HG02840 (cell line): ENCODE data around the gene PLEKHH2.
"Not testable (repeated sequence)": the region's sequence is repeated elsewhere in the genome, so short reads cannot be mapped to it uniquely, and the experiment has no call there.

Source experiments
- ATAC-seq: cut with Tn5 transposase; IDR thresholded peaks from one replicate; pipeline ENCODE4 v1.9.1; 2021; ENCODE audit warnings: mild to moderate bottlenecking, moderate library complexity, moderate number of reproducible peaks; ENCODE audit not compliant: unreplicated experiment, low FRiP score

Gene PLEKHH2

DNA sequence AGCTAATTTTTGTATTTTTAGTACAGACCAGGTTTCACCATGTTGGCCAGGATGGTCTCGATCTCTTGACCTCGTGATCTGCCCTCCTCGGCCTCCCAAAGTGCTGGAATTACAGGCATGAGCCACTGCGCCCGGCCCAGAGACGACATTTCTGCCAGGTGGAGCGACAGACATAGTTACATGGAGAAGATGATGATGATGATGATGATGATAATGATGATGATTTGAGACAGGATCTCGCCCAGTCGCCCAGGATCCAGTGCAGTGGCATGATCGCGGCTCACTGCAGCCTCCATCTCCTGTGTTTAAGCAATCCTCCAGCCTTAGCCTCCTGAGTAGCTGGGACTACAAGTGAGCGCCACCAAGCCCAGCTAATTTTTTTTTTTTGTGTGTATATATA, 907 bp upstream of the PLEKHH2 start:
- ATAC-seq, result not testable (repeated sequence)

- ATAC-seq, result peak; percentile 7
These were observed 439 bp upstream of the PLEKHH2 start for GRCh38 chr2:43636621-43637020.

DNA sequence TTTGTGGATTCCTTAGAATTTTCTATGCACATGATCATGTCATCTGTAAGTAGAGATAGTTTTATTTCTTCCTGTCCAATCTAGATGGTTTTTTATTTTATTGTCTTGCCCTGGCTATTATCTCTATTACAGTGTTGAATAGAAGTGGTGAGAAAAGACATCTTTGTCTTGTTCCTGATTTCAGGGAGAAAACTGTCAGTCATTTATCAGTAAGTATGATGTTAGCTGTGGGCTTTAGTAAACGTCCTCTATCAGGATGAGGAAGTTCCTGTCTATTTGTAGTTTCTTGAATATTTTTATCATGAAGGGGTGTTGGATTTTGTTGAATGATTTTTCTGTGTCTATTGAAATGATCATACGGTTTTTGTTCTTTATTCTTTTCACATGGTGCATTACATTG, 5.3 kb downstream of the PLEKHH2 start:
- ATAC-seq, result no peak

- no peak for ATAC-seq
These were observed 6.6 kb downstream of the PLEKHH2 start for GRCh38 chr2:43643680-43644079.

DNA sequence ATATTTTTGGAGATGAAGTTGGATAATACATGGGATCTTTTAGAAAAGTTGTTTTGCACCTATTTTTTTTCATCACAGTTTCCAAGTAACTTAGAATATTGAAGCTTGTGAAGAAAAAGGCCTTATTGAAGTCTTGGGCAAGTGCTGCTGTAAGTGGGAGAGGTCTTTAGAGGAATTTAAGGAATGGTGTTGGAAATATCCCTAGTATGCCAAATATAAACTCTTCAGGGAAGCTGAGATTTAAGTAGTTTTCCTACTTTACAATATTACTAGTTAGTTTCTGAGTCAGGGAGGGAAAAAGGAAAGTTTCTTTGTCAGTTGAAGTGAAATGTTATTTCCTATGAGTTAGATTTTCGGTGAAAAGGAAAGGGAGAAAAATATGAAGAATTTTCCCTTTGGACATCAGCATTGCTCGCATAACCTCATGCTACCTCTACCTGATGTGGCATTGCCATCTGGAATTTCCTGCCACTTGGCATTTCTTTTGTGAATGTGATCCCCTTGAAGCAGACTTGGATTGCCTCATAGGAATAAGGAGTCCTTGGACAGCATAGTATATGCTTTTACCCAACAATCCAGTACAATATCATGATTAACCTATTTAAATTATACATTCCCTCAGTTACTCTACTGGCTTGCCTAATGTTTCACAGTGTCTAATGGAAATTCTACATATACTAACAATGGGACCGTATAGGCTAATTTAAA, 12.1 kb downstream of the PLEKHH2 start:
- ATAC-seq, result no peak

- ATAC-seq, result no peak
These were observed 16.4 kb downstream of the PLEKHH2 start for GRCh38 chr2:43653506-43653905.

DNA sequence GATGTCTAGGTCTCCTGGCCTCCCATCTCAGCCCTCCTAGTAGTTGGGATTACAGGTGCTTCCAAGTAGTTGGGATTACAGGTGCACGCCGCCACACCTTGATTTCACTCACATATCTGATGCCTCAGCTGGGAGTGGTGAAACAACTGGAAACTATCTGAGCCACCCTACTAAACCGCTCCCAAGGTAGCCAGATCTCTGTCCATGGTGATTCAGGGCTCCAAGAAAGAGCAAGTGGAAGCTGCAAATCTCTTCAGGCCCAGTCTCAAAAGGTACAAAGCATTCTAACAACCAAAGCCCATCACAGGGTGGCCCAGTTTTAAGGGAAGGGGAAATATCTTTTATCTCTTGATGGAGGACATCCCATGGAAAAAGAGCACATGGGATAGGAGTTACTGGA, 20.2 kb downstream of the PLEKHH2 start:
- ATAC-seq, result no peak

DNA sequence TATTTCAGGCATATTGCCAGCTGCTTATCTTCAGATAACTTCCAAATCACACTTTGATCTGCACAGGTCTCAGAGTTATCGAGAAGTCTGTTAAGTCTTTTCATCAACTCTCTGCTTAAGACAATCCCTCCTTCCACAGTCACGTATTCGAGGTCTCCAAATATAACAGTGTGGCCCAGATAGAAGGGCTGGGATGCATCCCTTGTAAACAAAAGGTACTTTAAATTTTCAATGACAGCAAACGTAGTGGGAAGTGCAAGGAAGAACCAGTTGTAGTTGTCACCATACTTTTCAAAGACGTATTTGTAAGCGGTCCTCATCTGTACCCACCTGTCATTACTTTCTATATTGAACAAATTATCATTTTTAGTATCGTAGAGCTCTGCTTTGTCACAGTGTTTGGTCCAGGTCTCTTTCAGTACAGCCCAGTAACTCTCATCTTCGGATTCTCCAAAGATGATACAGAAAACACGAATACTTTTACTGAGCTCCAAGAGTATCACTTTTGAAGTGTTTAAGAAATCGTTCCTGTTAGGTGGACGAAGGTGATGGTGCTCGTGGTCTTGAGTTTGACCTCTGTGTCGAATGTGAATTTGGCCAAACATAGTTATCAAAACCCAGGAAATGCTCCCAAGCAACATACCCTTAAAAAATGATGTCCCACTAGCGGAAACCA, 38.7 kb downstream of the PLEKHH2 start:
- ATAC-seq, result no peak

- ATAC-seq, result no peak
These were observed 39.4 kb downstream of the PLEKHH2 start, which contains the start of gene C1GALT1C1L for GRCh38 chr2:43676322-43677050. C1GALT1C1L (minus strand) TSS chr2:43676429; CDS start chr2:43676322, 107 bp downstream.

- ATAC-seq, result not testable (repeated sequence)
These were observed 40.7 kb downstream of the PLEKHH2 start for GRCh38 chr2:43677783-43678182.

- no peak for ATAC-seq
These were observed 48.3 kb downstream of the PLEKHH2 start for GRCh38 chr2:43685357-43685756.

- ATAC-seq, result no peak
These were observed 52.9 kb downstream of the PLEKHH2 start for GRCh38 chr2:43689999-43690398.

GRCh38 chr2:43692428-43692994, 55.5 kb downstream of the PLEKHH2 start:
- ATAC-seq, result no peak

- ATAC-seq, result not testable (repeated sequence)
These were observed 61.1 kb downstream of the PLEKHH2 start for GRCh38 chr2:43698140-43698539.

DNA sequence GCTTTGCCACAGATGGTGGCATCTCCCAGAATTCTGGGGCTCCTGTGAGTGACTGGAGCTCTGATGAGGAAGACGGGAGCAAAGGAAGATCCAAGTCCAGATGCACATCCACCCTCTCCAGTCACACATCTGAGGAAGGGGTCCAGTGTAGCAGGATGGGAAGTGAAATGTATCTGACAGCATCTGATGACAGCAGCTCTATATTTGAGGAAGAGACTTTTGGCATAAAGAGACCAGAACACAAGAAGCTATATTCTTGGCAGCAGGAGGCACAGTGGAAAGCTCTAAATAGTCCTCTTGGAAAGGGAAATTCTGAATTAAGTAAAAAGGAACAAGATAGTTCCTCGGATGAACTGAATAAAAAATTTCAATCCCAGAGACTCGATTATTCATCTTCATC, 62.7 kb downstream of the PLEKHH2 start:
- no peak for ATAC-seq

DNA sequence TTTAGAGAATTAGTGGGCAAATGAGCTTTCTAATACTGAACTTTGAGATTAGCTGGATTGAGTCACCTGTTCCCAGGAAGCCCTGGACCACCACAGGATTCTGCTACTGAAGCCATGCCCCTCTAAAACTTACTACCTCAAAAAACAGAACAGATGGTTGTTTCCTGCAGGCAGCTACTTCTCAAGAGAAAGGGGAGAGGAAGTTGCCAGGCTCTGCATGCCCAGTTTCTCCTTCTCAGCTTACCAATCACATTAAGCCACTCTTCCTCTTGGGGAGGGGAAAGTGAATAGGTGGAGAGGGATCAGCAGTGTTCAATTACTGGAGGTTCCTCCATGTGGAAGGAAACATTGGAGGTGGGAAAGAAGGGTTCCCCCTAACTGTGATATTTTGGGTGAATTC, 64.1 kb downstream of the PLEKHH2 start:
- no peak for ATAC-seq

DNA sequence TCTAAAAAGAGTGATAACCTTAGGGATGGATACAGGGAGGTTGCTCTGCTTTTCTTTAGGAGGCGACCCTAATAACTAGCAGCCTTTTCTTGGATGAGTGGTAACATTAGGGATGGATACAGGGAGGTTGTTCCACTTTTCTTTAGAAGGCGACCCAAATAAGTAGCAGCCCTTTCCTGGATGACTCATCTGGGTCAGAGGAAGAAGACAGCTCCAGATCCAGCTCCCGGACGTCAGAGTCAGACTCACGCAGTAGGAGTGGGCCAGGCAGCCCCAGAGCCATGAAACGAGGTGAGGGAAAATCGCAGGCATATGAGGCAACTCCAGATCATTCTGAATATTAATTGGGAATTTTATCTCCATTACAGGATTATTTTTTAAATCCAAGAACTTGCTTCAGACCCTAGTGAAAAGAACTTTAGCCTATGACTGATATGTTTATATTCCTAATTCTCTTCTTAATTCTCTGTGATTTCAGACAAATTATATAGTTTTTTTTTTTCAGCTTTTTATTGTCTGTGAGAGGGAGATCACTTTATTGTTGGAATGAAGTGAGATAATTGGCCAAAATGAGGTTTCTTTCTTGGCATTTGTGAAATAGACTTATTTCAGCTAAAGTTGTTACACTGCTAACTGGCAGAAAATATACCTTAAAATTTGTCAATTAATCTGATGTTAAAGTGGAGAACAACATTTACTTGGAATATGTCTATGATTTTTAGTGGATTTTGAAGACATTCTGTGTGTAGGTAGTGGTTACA, 70.4 kb downstream of the PLEKHH2 start:
- ATAC-seq, result no peak

DNA sequence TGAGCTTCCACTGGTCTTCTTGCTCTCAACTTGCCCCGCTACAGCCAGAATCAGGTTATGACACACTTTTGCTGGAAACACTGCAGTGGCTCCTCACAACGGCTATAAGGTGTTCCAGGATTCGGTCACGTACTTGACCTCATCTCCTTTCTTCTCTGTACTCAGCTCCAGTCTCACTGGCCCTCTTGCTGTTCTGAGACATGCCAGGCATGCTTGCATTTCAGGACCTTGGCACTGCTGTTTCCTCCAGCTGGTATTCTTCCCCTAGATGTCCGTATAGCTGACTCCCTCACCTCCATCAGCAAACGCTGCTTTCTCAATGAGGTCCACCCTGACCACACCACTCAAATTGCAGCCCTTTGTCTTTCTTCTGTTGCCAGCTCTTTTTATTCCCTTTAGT, 71.1 kb downstream of the PLEKHH2 start:
- ATAC-seq, result no peak

GRCh38 chr2:43708891-43709290, 71.8 kb downstream of the PLEKHH2 start:
- no peak for ATAC-seq

GRCh38 chr2:43710866-43711265, 73.8 kb downstream of the PLEKHH2 start:
- ATAC-seq, result no peak
